HG03064 (cell line): ENCODE measurements around the gene WHRN.

Experiments used
- ATAC-seq: cut with Tn5 transposase; IDR thresholded peaks from one replicate; pipeline ENCODE4 v1.9.1; 2021; ENCODE audit warnings: low read depth; ENCODE audit not compliant: unreplicated experiment

WHRN gene

GRCh38 chr9:114427644-114428043, 77.6 kb downstream of the WHRN start:
- no peak for ATAC-seq

GRCh38 chr9:114426046-114426948, 79.0 kb downstream of the WHRN start:
- ATAC-seq: no peak

- ATAC-seq: no peak
These were observed 80.1 kb downstream of the WHRN start for GRCh38 chr9:114425126-114425525.

- ATAC-seq: no peak
These were observed 81.1 kb downstream of the WHRN start for GRCh38 chr9:114424126-114424525.

- ATAC-seq: no peak
These were observed 82.1 kb downstream of the WHRN start for GRCh38 chr9:114423181-114423580.

- no peak for ATAC-seq
These were observed 84.1 kb downstream of the WHRN start for GRCh38 chr9:114421147-114421546.

- ATAC-seq: no peak
These were observed 85.5 kb downstream of the WHRN start for GRCh38 chr9:114419796-114420195.

- no peak for ATAC-seq
These were observed 87.2 kb downstream of the WHRN start for GRCh38 chr9:114418053-114418452.

GRCh38 chr9:114417511-114417910, 87.8 kb downstream of the WHRN start:
- no peak for ATAC-seq

GRCh38 chr9:114416906-114417305, 88.4 kb downstream of the WHRN start:
- no peak for ATAC-seq

- no peak for ATAC-seq
These were observed 89.0 kb downstream of the WHRN start for GRCh38 chr9:114416290-114416689.

GRCh38 chr9:114414346-114414745, 90.9 kb downstream of the WHRN start:
- no peak for ATAC-seq

- ATAC-seq: no peak
These were observed 91.4 kb downstream of the WHRN start for GRCh38 chr9:114413861-114414301.

GRCh38 chr9:114412048-114412683, 93.1 kb downstream of the WHRN start:
- no peak for ATAC-seq

GRCh38 chr9:114411452-114411851, 93.8 kb downstream of the WHRN start:
- ATAC-seq: no peak

GRCh38 chr9:114410910-114411309, 94.4 kb downstream of the WHRN start:
- ATAC-seq: no peak

- no peak for ATAC-seq
These were observed 95.4 kb downstream of the WHRN start for GRCh38 chr9:114409842-114410241.

- ATAC-seq: no peak
These were observed 96.0 kb downstream of the WHRN start for GRCh38 chr9:114409103-114409780.

- ATAC-seq: no peak
These were observed 96.6 kb downstream of the WHRN start for GRCh38 chr9:114408645-114409044.

- no peak for ATAC-seq
These were observed 97.4 kb downstream of the WHRN start for GRCh38 chr9:114407889-114408288.

GRCh38 chr9:114406441-114406840, 98.8 kb downstream of the WHRN start:
- ATAC-seq: no peak
